Erythroblast (primary cell): Measurements from ENCODE around the gene SSR3.

Source experiments
- GATA1 ChIP-seq: IDR thresholded peaks from 2 replicates; pipeline ENCODE4 v1.6.1; 2011; ENCODE audit warnings: low read depth, mild to moderate bottlenecking, control low read depth, low read length, moderate library complexity
- POLR2A ChIP-seq: IDR thresholded peaks from 2 replicates; pipeline ENCODE4 v1.6.1; 2011; ENCODE audit warnings: mild to moderate bottlenecking, low read length

- TF ChIP-seq POLR2A: no peak
- TF ChIP-seq GATA1: no peak
These were observed 12.5 kb downstream of the SSR3 start for GRCh38 chr3:156542101-156543042.
